ENCODE results near the gene GCDH. TPM values are rescaled to one million over a fixed set of nuclear protein-coding genes. Genes with fewer than 3 reads are reported as not detected.

The GCDH gene
- total and polyA plus RNA-seq, 2 of the 8 experiments (the other 6 are each of a cell fraction or from before 2014, with no cell fraction given) = 67.3 to 89.4 TPM

GRCh38 chr19:12886651-12886968, 4.3 kb upstream of the GCDH start (continued):
- TF ChIP-seq CHD7 (IDR thresholded peaks at IDR 0.05; ENCODE audit: insufficient replicate concordance, low read length) = no peak
- TF ChIP-seq SP2 (IDR thresholded peaks at IDR 0.05; ENCODE audit: low read length) = no peak
- TF ChIP-seq JUN (IDR thresholded peaks at IDR 0.05; ENCODE audit: low read depth, low read length) = no peak
- no peak for TF ChIP-seq BACH1 (IDR thresholded peaks at IDR 0.05; ENCODE audit: low read length)
- TF ChIP-seq PHF8 (conservative IDR thresholded peaks at IDR 0.05; ENCODE audit: low read depth, low read length) = no peak
- TF ChIP-seq BRCA1 (IDR thresholded peaks at IDR 0.05; ENCODE audit: low read depth, low read length) = no peak
- TF ChIP-seq HDAC6 (IDR thresholded peaks at IDR 0.05; ENCODE audit: low read depth, low read length) = no peak
- no peak for TF ChIP-seq TCF12 (IDR thresholded peaks at IDR 0.05; ENCODE audit: low read depth, low read length)
